ENCODE results near the gene ATF7.

DNA sequence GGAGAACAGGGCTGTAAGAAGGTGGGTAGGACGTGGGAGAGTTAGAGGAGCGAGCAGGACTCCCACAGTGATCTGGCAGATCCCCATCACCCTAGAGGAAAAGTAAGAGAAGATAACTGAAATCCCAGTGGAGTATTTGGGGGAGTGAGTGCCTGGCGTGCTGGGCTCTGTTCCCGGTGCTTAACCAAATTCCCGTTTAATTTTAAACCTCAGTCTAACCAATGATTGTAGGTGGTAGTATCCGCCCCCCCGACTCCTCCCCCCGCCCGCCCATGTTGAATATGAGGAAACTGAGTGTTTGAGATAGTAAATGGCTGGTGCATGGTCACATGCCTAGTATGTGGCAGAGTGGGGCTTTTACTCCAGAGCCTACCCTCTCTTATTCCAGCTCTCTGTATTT is 123.9 kb downstream of the ATF7 start:
- TF ChIP-seq, protein P1, sequence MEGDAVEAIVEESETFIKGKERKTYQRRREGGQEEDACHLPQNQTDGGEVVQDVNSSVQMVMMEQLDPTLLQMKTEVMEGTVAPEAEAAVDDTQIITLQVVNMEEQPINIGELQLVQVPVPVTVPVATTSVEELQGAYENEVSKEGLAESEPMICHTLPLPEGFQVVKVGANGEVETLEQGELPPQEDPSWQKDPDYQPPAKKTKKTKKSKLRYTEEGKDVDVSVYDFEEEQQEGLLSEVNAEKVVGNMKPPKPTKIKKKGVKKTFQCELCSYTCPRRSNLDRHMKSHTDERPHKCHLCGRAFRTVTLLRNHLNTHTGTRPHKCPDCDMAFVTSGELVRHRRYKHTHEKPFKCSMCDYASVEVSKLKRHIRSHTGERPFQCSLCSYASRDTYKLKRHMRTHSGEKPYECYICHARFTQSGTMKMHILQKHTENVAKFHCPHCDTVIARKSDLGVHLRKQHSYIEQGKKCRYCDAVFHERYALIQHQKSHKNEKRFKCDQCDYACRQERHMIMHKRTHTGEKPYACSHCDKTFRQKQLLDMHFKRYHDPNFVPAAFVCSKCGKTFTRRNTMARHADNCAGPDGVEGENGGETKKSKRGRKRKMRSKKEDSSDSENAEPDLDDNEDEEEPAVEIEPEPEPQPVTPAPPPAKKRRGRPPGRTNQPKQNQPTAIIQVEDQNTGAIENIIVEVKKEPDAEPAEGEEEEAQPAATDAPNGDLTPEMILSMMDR (IDR thresholded peaks at IDR 0.05), result no peak
- no peak for TF ChIP-seq ZFX (IDR thresholded peaks at IDR 0.05; ENCODE audit: borderline replicate concordance)
